ENCODE data around the gene ALOX5.

GRCh38 chr10:45424668-45425404 is 50.8 kb downstream of the ALOX5 start:
- no peak for TF ChIP-seq CTCF (conservative IDR thresholded peaks at IDR 0.05; ENCODE audit: low read depth, low read length)
- TF ChIP-seq EZH2phosphoT487 (IDR thresholded peaks at IDR 0.05; ENCODE audit: borderline replicate concordance, low read length) = no peak
